Measurements from ENCODE around the gene NAALADL2.

DNA sequence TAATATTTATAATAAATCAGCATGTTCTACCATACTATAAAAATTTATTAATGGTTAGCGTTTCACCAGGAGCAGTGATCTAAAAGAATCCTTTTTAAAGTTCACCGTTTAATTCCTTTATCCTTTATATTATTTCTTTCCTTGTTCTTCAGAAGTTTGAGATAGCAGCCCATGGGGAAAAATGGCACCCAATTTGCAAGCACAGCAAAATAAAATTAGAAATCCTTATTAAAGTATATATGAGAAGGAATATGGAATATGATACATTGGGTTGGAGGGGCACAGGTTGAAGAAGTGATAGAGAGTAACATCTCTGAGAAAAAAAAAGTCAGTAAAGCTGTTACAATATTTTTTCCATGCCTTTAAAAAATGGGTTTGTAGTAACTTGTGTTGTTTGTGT is 892.0 kb downstream of the NAALADL2 start:
- TF ChIP-seq EZH2 (IDR thresholded peaks at IDR 0.05; ENCODE audit: low read length, unreplicated experiment) = no peak
- TF ChIP-seq CTCF (conservative IDR thresholded peaks at IDR 0.05; ENCODE audit: low read depth, low read length) = no peak
- no peak for TF ChIP-seq EZH2phosphoT487 (IDR thresholded peaks at IDR 0.05; ENCODE audit: borderline replicate concordance, low read length)
